HEK293 (cell line): ENCODE results near the gene AMBRA1.
A peak's percentile ranks its signal among the peaks of the same experiment; 100 is the strongest.

Source experiments
- CTCF ChIA-PET: fragments of 350-600 bp; formaldehyde crosslinking; extraction: SDS; loops from one replicate; lab custom pipeline; 2021; ENCODE audit warnings: antibody characterized with exemption; lab: Yijun Ruan, JAX
- POLR2A ChIA-PET: fragments of 300-600 bp; formaldehyde crosslinking; extraction: SDS; loops from one replicate; lab custom pipeline; 2020; ENCODE audit warnings: antibody characterized with exemption, inconsistent platforms; lab: Yijun Ruan, JAX
- H3K27ac ChIP-seq: fragments of 200-500 bp; sonication (Bioruptor generic); 2 replicates; pipeline ENCODE4 v1.5.1; 2014; ENCODE audit warnings: low read depth, low read length, control low read depth, inconsistent platforms; ENCODE audit errors: extremely low read depth
- H3K36me3 ChIP-seq, 2 experiments: fragments of 200-500 bp in 1 of 2; sonication (Bioruptor generic) in 1 of 2; 1 replicate in 1 of 2; 2 replicates in 1 of 2; pipeline ENCODE4 v1.5.1; 2014 to 2017; ENCODE audit warnings: inconsistent platforms in 2 of 2, low read length in 2 of 2; ENCODE audit not compliant: control insufficient read depth in 2 of 2, insufficient read depth in 1 of 2
- H3K4me1 ChIP-seq: fragments of 200-500 bp; sonication (Bioruptor generic); 2 replicates; pipeline ENCODE4 v1.5.1; 2014; ENCODE audit warnings: mild to moderate bottlenecking, low read length, inconsistent platforms; ENCODE audit not compliant: control insufficient read depth, insufficient read depth
- H3K4me3 ChIP-seq: 2 replicates; pipeline ENCODE4 v1.5.1; 2011; ENCODE audit warnings: low read depth, mild to moderate bottlenecking, control low read depth, low read length, moderate library complexity
- H3K9me3 ChIP-seq: fragments of 200-500 bp; sonication (Bioruptor generic); 2 replicates; pipeline ENCODE4 v1.5.1; 2014; ENCODE audit warnings: low read depth, low read length, inconsistent platforms; ENCODE audit not compliant: control insufficient read depth, insufficient read depth
- EGR2 ChIP-seq: fragments of 450-650 bp; formaldehyde crosslinking; IDR thresholded peaks from 2 replicates; pipeline ENCODE4 v1.5.1; 2016; ENCODE audit warnings: low read depth, missing biosample characterization, missing genetic modification characterization
- GLIS2 ChIP-seq: fragments of 450-650 bp; formaldehyde crosslinking; IDR thresholded peaks from 2 replicates; pipeline ENCODE4 v1.5.1; 2016; ENCODE audit warnings: missing biosample characterization, missing genetic modification characterization
- KLF1 ChIP-seq: fragments of 450-650 bp; formaldehyde crosslinking; IDR thresholded peaks from 2 replicates; pipeline ENCODE4 v1.5.1; 2016; ENCODE audit warnings: missing biosample characterization, missing genetic modification characterization
- KLF8 ChIP-seq: fragments of 450-650 bp; formaldehyde crosslinking; IDR thresholded peaks from 2 replicates; pipeline ENCODE4 v1.5.1; 2016; ENCODE audit warnings: missing biosample characterization, missing genetic modification characterization
- SP2 ChIP-seq: fragments of 450-650 bp; formaldehyde crosslinking; IDR thresholded peaks from 2 replicates; pipeline ENCODE4 v1.5.1; 2016; ENCODE audit warnings: missing biosample characterization, missing genetic modification characterization
- SP3 ChIP-seq: fragments of 450-650 bp; formaldehyde crosslinking; IDR thresholded peaks from 2 replicates; pipeline ENCODE4 v1.5.1; 2016; ENCODE audit warnings: missing biosample characterization, missing genetic modification characterization
- YY2 ChIP-seq: fragments of 450-650 bp; formaldehyde crosslinking; IDR thresholded peaks from 2 replicates; pipeline ENCODE4 v1.5.1; 2016; ENCODE audit warnings: missing biosample characterization, missing genetic modification characterization
- ZBTB7A ChIP-seq: fragments of 450-650 bp; formaldehyde crosslinking; IDR thresholded peaks from 2 replicates; pipeline ENCODE4 v1.5.1; 2016; ENCODE audit warnings: low read depth, missing biosample characterization, missing genetic modification characterization
- ZBTB8A ChIP-seq: fragments of 450-650 bp; formaldehyde crosslinking; IDR thresholded peaks from 2 replicates; pipeline ENCODE4 v1.5.1; 2016; ENCODE audit warnings: missing biosample characterization, missing genetic modification characterization
- ZFHX2 ChIP-seq: fragments of 450-650 bp; formaldehyde crosslinking; conservative IDR thresholded peaks from 2 replicates; pipeline ENCODE4 v1.5.1; 2016; ENCODE audit warnings: missing biosample characterization, missing genetic modification characterization
- ZNF121 ChIP-seq: fragments of 450-650 bp; formaldehyde crosslinking; IDR thresholded peaks from 2 replicates; pipeline ENCODE4 v1.5.1; 2016; ENCODE audit warnings: missing biosample characterization, missing genetic modification characterization
- ZNF335 ChIP-seq: fragments of 450-650 bp; formaldehyde crosslinking; conservative IDR thresholded peaks from 2 replicates; pipeline ENCODE4 v1.5.1; 2016; ENCODE audit warnings: missing biosample characterization, missing genetic modification characterization
- ZNF341 ChIP-seq: fragments of 450-650 bp; formaldehyde crosslinking; IDR thresholded peaks from 2 replicates; pipeline ENCODE4; 2016; ENCODE audit warnings: low read depth, missing biosample characterization, missing genetic modification characterization
- ZNF394 ChIP-seq: fragments of 450-650 bp; formaldehyde crosslinking; IDR thresholded peaks from 2 replicates; pipeline ENCODE4 v1.5.1; 2016; ENCODE audit warnings: missing biosample characterization, missing genetic modification characterization, mild to moderate bottlenecking, moderate library complexity, borderline replicate concordance
- ZNF791 ChIP-seq: fragments of 450-650 bp; formaldehyde crosslinking; IDR thresholded peaks from 2 replicates; pipeline ENCODE4 v1.5.1; 2016; ENCODE audit warnings: missing biosample characterization, missing genetic modification characterization
- TF ChIP-seq, protein P1 (sequence below): fragments of 450-650 bp; formaldehyde crosslinking; IDR thresholded peaks from 2 replicates; pipeline ENCODE4 v1.5.1; 2016; ENCODE audit warnings: missing biosample characterization, missing genetic modification characterization
- TF ChIP-seq, protein P2 (sequence below): fragments of 450-650 bp; formaldehyde crosslinking; IDR thresholded peaks from 2 replicates; pipeline ENCODE4 v1.5.1; 2016; ENCODE audit warnings: missing biosample characterization, missing genetic modification characterization
- TF ChIP-seq, protein P3 (sequence below): fragments of 450-650 bp; formaldehyde crosslinking; IDR thresholded peaks from 2 replicates; pipeline ENCODE4 v1.5.1; 2016; ENCODE audit warnings: missing biosample characterization, missing genetic modification characterization
- TF ChIP-seq, protein P4 (sequence below): fragments of 450-650 bp; formaldehyde crosslinking; optimal IDR thresholded peaks from 2 replicates; pipeline ENCODE3; 2016; ENCODE audit warnings: missing biosample characterization, mild to moderate bottlenecking, missing genetic modification characterization
- TF ChIP-seq, protein P5 (sequence below): fragments of 450-650 bp; formaldehyde crosslinking; IDR thresholded peaks from 2 replicates; pipeline ENCODE4 v1.5.1; 2016; ENCODE audit warnings: missing biosample characterization, missing genetic modification characterization

AMBRA1 gene

DNA sequence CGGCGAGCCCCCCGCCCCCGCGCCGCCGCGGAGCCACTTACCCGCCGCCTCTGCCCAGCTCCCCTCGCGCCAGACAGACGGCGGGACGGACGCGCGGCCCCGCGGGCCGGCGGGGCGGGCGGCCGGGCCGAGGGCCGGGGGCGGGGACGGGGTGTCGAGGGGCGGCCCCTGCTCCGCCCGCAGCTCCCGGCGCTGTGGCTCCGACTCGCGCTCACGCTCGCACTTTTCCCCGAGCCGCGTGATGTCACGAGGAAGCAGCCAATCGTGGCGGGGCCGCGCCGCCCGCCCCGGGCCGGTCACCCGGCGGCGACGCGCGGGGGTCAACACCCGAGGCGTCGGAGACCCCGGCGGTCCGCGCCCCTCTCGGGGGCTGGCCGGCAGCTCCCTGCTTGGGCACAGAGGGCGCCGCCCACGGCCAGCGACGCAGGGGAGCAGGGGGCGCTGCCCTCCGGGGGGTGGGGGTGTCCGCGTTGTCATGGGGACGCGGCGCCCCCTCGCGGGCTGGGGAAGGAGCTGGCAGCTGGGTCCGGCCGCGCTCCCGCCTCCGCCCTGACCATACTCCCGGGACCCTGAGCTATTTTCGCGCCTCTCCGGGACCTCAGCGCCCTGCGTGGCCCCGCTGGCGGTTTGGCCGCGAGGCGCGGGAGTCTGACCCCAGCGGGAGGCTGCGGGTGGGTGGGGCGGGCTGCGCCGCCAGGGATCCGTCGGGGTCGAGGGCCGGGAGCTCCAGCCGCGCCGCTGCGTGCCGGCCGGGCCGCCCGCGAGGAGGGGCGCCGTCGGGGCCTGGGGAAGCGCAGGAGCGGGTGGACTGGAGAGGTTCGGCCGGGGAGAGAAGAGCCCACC lies 202.0 kb downstream of the AMBRA1 start, which contains the start of gene CHRM4 (continued):
- TF ChIP-seq, protein P1, sequence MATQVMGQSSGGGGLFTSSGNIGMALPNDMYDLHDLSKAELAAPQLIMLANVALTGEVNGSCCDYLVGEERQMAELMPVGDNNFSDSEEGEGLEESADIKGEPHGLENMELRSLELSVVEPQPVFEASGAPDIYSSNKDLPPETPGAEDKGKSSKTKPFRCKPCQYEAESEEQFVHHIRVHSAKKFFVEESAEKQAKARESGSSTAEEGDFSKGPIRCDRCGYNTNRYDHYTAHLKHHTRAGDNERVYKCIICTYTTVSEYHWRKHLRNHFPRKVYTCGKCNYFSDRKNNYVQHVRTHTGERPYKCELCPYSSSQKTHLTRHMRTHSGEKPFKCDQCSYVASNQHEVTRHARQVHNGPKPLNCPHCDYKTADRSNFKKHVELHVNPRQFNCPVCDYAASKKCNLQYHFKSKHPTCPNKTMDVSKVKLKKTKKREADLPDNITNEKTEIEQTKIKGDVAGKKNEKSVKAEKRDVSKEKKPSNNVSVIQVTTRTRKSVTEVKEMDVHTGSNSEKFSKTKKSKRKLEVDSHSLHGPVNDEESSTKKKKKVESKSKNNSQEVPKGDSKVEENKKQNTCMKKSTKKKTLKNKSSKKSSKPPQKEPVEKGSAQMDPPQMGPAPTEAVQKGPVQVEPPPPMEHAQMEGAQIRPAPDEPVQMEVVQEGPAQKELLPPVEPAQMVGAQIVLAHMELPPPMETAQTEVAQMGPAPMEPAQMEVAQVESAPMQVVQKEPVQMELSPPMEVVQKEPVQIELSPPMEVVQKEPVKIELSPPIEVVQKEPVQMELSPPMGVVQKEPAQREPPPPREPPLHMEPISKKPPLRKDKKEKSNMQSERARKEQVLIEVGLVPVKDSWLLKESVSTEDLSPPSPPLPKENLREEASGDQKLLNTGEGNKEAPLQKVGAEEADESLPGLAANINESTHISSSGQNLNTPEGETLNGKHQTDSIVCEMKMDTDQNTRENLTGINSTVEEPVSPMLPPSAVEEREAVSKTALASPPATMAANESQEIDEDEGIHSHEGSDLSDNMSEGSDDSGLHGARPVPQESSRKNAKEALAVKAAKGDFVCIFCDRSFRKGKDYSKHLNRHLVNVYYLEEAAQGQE, result no peak
- TF ChIP-seq, protein P2, sequence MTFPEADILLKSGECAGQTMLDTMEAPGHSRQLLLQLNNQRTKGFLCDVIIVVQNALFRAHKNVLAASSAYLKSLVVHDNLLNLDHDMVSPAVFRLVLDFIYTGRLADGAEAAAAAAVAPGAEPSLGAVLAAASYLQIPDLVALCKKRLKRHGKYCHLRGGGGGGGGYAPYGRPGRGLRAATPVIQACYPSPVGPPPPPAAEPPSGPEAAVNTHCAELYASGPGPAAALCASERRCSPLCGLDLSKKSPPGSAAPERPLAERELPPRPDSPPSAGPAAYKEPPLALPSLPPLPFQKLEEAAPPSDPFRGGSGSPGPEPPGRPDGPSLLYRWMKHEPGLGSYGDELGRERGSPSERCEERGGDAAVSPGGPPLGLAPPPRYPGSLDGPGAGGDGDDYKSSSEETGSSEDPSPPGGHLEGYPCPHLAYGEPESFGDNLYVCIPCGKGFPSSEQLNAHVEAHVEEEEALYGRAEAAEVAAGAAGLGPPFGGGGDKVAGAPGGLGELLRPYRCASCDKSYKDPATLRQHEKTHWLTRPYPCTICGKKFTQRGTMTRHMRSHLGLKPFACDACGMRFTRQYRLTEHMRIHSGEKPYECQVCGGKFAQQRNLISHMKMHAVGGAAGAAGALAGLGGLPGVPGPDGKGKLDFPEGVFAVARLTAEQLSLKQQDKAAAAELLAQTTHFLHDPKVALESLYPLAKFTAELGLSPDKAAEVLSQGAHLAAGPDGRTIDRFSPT (tag by site-specific recombination), result no peak
- no peak for TF ChIP-seq YY2 (tag by site-specific recombination)

DNA sequence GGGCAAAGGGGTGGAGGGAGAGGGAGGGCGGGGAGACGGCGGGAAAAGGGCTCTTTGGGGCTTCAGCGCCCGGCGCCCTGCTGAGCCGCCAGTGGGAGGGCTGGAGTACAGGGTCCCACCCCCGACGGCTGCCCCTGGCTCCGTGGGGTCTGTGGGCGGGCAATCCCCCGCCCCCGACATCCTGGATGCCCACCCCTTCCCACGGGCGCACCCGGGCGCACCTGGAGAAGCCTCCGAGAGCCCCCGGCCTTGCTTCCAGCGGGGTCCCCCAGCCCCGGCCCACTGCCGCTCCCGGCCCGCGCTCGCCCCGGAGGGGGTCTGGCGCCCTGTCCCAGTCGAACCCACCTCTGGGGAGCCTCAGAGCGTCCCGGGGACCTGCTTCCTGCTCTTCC lies 202.6 kb downstream of the AMBRA1 start:
- CTCF ChIA-PET, result interaction anchor here (0.5 to 5.4 kb wide), 11 partner anchors 8 to 426 kb away, joined by 3 to 43 read pairs (median 4); no protein-coding TSS in a partner anchor

More for the DNA sequence above, 202.6 kb downstream of the AMBRA1 start:
- Histone ChIP-seq H3K4me3 (peak overlapping the region; percentile 45), H3K4me1 (no peaks in the 10 kb centered on the region), H3K27ac (no peak overlapping the region), H3K9me3 (no peaks in the 10 kb centered on the region), H3K36me3 (peaks cover 0 to 5% of the 10 kb centered on the region in 2 experiments; a peak in 1 of 3 replicates)
- POLR2A ChIA-PET, result interaction anchor here (0.6 kb wide), 1 partner anchor 60 kb away, joined by 5 read pairs; no protein-coding TSS in a partner anchor
- no peak for TF ChIP-seq ZBTB7A (tag by site-specific recombination)
- no peak for TF ChIP-seq ZNF121
- peak; percentile 15; the same call in 1 of the 2 replicates for TF ChIP-seq KLF8 (tag by site-specific recombination)
- TF ChIP-seq ZNF341, result 0 out of 2 replicates have a peak, but pooled peaks have one; percentile 17
- peak; percentile 63 for TF ChIP-seq ZBTB8A (tag by site-specific recombination)
- no peak for TF ChIP-seq ZNF791
- TF ChIP-seq EGR2 (tag by site-specific recombination), result peak; percentile 54; the same call in 1 of the 2 replicates
- TF ChIP-seq, protein P3, sequence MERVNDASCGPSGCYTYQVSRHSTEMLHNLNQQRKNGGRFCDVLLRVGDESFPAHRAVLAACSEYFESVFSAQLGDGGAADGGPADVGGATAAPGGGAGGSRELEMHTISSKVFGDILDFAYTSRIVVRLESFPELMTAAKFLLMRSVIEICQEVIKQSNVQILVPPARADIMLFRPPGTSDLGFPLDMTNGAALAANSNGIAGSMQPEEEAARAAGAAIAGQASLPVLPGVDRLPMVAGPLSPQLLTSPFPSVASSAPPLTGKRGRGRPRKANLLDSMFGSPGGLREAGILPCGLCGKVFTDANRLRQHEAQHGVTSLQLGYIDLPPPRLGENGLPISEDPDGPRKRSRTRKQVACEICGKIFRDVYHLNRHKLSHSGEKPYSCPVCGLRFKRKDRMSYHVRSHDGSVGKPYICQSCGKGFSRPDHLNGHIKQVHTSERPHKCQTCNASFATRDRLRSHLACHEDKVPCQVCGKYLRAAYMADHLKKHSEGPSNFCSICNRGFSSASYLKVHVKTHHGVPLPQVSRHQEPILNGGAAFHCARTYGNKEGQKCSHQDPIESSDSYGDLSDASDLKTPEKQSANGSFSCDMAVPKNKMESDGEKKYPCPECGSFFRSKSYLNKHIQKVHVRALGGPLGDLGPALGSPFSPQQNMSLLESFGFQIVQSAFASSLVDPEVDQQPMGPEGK (tag by site-specific recombination), result no peak
- TF ChIP-seq ZFHX2 (tag by site-specific recombination), result peak; percentile 80
- no peak for TF ChIP-seq ZNF394 (tag by site-specific recombination)
- TF ChIP-seq GLIS2 (tag by site-specific recombination), result peak; percentile 56
- TF ChIP-seq, protein P4, sequence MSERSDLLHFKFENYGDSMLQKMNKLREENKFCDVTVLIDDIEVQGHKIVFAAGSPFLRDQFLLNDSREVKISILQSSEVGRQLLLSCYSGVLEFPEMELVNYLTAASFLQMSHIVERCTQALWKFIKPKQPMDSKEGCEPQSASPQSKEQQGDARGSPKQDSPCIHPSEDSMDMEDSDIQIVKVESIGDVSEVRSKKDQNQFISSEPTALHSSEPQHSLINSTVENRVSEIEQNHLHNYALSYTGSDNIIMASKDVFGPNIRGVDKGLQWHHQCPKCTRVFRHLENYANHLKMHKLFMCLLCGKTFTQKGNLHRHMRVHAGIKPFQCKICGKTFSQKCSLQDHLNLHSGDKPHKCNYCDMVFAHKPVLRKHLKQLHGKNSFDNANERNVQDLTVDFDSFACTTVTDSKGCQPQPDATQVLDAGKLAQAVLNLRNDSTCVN (tag by site-specific recombination), result peak; percentile 23
- no peak for TF ChIP-seq KLF1 (tag by site-specific recombination)
- TF ChIP-seq, protein P5, sequence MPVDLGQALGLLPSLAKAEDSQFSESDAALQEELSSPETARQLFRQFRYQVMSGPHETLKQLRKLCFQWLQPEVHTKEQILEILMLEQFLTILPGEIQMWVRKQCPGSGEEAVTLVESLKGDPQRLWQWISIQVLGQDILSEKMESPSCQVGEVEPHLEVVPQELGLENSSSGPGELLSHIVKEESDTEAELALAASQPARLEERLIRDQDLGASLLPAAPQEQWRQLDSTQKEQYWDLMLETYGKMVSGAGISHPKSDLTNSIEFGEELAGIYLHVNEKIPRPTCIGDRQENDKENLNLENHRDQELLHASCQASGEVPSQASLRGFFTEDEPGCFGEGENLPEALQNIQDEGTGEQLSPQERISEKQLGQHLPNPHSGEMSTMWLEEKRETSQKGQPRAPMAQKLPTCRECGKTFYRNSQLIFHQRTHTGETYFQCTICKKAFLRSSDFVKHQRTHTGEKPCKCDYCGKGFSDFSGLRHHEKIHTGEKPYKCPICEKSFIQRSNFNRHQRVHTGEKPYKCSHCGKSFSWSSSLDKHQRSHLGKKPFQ, result no peak
- TF ChIP-seq ZNF335 (tag by site-specific recombination), result 0 out of 2 replicates have a peak, but pooled peaks have one; percentile 11
- peak; percentile 46 for TF ChIP-seq SP3 (tag by site-specific recombination)
- peak; percentile 22; the same call in 1 of the 2 replicates for TF ChIP-seq SP2 (tag by site-specific recombination)
